ENCODE data around the gene HBS1L. TPM values are rescaled to one million over a fixed set of nuclear protein-coding genes. Genes with fewer than 3 reads are reported as not detected.

Gene HBS1L
- total RNA-seq, 1 experiment from 2014 or later: 89.4 TPM

DNA sequence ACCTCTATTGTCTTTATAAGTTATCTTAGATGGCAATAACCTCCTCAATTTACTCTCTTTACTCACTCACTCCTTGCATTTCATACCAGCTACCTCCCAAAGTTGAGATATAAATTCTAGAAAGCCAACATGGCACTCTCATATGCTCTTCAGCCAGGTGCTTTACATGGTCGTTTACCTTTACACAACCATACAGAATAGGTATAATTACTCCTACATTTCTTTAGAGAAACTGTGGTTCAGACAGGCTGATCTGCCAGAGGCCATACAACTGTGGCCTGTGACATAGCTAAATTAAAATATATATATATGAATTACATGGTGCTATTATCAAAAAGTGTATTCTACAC lies 45.7 kb downstream of the HBS1L start:
- no peak overlapping the region for H3K27ac ChIP-seq (ENCODE audit: low read depth, low read length)
- H4K20me1 ChIP-seq (ENCODE audit: insufficient read depth): 0 out of 2 replicates have a peak, but pooled peaks cover 3% of the 10 kb centered on the region
- no peaks in the 10 kb centered on the region for H3K9me2 ChIP-seq (ENCODE audit: insufficient read depth)
- H3K36me3 ChIP-seq (ENCODE audit: control insufficient read depth in 1 of 2, insufficient read depth in 2 of 2, low read length in 2 of 2): no peaks in the 10 kb centered on the region
- ATAC-seq (no peak), DNase-seq (ENCODE audit: low read depth, low spot score) (no peak)
- RAD21 ChIA-PET (ENCODE audit: low non-redundant PET in 1 of 2, low total read pairs in 2 of 2, uncharacterized antibody in 2 of 2, unreplicated experiment in 2 of 2): no interaction called here
- peaks cover 10% of the 10 kb centered on the region for H3K79me2 ChIP-seq (ENCODE audit: insufficient read depth, low read length)
- BruUV-seq (replicated peaks): no TSS peak
- CTCF ChIA-PET: no interaction called here
- H3K27me3 ChIP-seq (ENCODE audit: insufficient read depth, low read length): no peaks in the 10 kb centered on the region
- no peak overlapping the region for H3K9ac ChIP-seq (ENCODE audit: low read length)
- H2AFZ ChIP-seq (ENCODE audit: low read depth, low read length, poor library complexity, severe bottlenecking): no peak overlapping the region
- no peak overlapping the region for H3K4me2 ChIP-seq (ENCODE audit: low read length)
- H3K4me3 ChIP-seq (replicated peaks in 1 of 2; ENCODE audit: low read depth in 1 of 2, low read length in 2 of 2): no peak overlapping the region
- H3K9me3 ChIP-seq (ENCODE audit: control insufficient read depth in 1 of 2, insufficient read depth in 1 of 2, low read depth in 1 of 2, low read length in 2 of 2): no peaks in the 10 kb centered on the region
- intact Hi-C loops (cut with micrococcal nuclease): no loop called here
- no peaks in the 10 kb centered on the region for H3K4me1 ChIP-seq (ENCODE audit: control insufficient read depth in 1 of 2, insufficient read depth in 2 of 2, low read length in 2 of 2)
- no peak for TF ChIP-seq EZH2 (IDR thresholded peaks at IDR 0.05)
- no peak for TF ChIP-seq ELF1 (IDR thresholded peaks at IDR 0.05; ENCODE audit: borderline replicate concordance, low read depth)
- no peak for TF ChIP-seq POLR2A (IDR thresholded peaks at IDR 0.05; ENCODE audit: borderline replicate concordance, extremely low read depth, insufficient read depth, insufficient read length)
- no peak for TF ChIP-seq MAX (IDR thresholded peaks at IDR 0.05)
- no peak for TF ChIP-seq ZFX (IDR thresholded peaks at IDR 0.05)
- POLR2A ChIA-PET: no interaction called here

GRCh38 chr6:135008072-135008940 lies 46.3 kb downstream of the HBS1L start:
- DNase-seq (ENCODE audit: low read depth, low spot score) (no peak), ATAC-seq (no peak)
- Histone ChIP-seq H3K9ac (ENCODE audit: low read length) (no peak overlapping the region), H3K79me2 (ENCODE audit: insufficient read depth, low read length) (peaks cover 4% of the 10 kb centered on the region; the same call in 1 of the 2 replicates), H3K4me2 (ENCODE audit: low read length) (no peak overlapping the region), H3K36me3 (ENCODE audit: control insufficient read depth in 1 of 2, insufficient read depth in 2 of 2, low read length in 2 of 2) (no peaks in the 10 kb centered on the region), H4K20me1 (ENCODE audit: insufficient read depth) (0 out of 2 replicates have a peak, but pooled peaks cover 3% of the 10 kb centered on the region), H3K9me2 (ENCODE audit: insufficient read depth) (no peaks in the 10 kb centered on the region), H3K27me3 (ENCODE audit: insufficient read depth, low read length) (no peaks in the 10 kb centered on the region), H3K4me1 (ENCODE audit: control insufficient read depth in 1 of 2, insufficient read depth in 2 of 2, low read length in 2 of 2) (no peaks in the 10 kb centered on the region), H3K4me3 (replicated peaks in 1 of 2; ENCODE audit: low read depth in 1 of 2, low read length in 2 of 2) (no peak overlapping the region), H3K27ac (ENCODE audit: low read depth, low read length) (no peak overlapping the region), H3K9me3 (ENCODE audit: control insufficient read depth in 1 of 2, insufficient read depth in 1 of 2, low read depth in 1 of 2, low read length in 2 of 2) (no peaks in the 10 kb centered on the region), H2AFZ (ENCODE audit: low read depth, low read length, poor library complexity, severe bottlenecking) (no peak overlapping the region)
- POLR2A ChIA-PET: no interaction called here
- CTCF ChIA-PET: no interaction called here
- BruUV-seq (replicated peaks): no TSS peak
- RAD21 ChIA-PET (ENCODE audit: low non-redundant PET in 1 of 2, low total read pairs in 2 of 2, uncharacterized antibody in 2 of 2, unreplicated experiment in 2 of 2): no interaction called here
- intact Hi-C loops (cut with micrococcal nuclease): no loop called here
- no peak for TF ChIP-seq EZH2 (IDR thresholded peaks at IDR 0.05)
- no peak for TF ChIP-seq ELF1 (IDR thresholded peaks at IDR 0.05; ENCODE audit: borderline replicate concordance, low read depth)
- no peak for TF ChIP-seq YY1 (IDR thresholded peaks at IDR 0.05; ENCODE audit: extremely low read depth, insufficient replicate concordance, low read depth, low read length)
- no peak for TF ChIP-seq SRF (IDR thresholded peaks at IDR 0.05; ENCODE audit: low read depth)
- no peak for TF ChIP-seq JUND (IDR thresholded peaks at IDR 0.05)
- TF ChIP-seq ZNF274 (IDR thresholded peaks at IDR 0.05; ENCODE audit: low read depth, low read length): no peak
- TF ChIP-seq POLR2A (IDR thresholded peaks at IDR 0.05; ENCODE audit: borderline replicate concordance, extremely low read depth, insufficient read depth, insufficient read length): no peak
- TF ChIP-seq ZFX (IDR thresholded peaks at IDR 0.05): no peak
- TF ChIP-seq ATF3 (IDR thresholded peaks at IDR 0.05): no peak
- TF ChIP-seq, protein P1, sequence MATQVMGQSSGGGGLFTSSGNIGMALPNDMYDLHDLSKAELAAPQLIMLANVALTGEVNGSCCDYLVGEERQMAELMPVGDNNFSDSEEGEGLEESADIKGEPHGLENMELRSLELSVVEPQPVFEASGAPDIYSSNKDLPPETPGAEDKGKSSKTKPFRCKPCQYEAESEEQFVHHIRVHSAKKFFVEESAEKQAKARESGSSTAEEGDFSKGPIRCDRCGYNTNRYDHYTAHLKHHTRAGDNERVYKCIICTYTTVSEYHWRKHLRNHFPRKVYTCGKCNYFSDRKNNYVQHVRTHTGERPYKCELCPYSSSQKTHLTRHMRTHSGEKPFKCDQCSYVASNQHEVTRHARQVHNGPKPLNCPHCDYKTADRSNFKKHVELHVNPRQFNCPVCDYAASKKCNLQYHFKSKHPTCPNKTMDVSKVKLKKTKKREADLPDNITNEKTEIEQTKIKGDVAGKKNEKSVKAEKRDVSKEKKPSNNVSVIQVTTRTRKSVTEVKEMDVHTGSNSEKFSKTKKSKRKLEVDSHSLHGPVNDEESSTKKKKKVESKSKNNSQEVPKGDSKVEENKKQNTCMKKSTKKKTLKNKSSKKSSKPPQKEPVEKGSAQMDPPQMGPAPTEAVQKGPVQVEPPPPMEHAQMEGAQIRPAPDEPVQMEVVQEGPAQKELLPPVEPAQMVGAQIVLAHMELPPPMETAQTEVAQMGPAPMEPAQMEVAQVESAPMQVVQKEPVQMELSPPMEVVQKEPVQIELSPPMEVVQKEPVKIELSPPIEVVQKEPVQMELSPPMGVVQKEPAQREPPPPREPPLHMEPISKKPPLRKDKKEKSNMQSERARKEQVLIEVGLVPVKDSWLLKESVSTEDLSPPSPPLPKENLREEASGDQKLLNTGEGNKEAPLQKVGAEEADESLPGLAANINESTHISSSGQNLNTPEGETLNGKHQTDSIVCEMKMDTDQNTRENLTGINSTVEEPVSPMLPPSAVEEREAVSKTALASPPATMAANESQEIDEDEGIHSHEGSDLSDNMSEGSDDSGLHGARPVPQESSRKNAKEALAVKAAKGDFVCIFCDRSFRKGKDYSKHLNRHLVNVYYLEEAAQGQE (IDR thresholded peaks at IDR 0.05; ENCODE audit: low read depth): no peak
- TF ChIP-seq, protein P2, sequence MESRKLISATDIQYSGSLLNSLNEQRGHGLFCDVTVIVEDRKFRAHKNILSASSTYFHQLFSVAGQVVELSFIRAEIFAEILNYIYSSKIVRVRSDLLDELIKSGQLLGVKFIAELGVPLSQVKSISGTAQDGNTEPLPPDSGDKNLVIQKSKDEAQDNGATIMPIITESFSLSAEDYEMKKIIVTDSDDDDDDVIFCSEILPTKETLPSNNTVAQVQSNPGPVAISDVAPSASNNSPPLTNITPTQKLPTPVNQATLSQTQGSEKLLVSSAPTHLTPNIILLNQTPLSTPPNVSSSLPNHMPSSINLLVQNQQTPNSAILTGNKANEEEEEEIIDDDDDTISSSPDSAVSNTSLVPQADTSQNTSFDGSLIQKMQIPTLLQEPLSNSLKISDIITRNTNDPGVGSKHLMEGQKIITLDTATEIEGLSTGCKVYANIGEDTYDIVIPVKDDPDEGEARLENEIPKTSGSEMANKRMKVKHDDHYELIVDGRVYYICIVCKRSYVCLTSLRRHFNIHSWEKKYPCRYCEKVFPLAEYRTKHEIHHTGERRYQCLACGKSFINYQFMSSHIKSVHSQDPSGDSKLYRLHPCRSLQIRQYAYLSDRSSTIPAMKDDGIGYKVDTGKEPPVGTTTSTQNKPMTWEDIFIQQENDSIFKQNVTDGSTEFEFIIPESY (IDR thresholded peaks at IDR 0.05; ENCODE audit: extremely low read depth, insufficient replicate concordance, low read length): no peak
- TF ChIP-seq MAX (IDR thresholded peaks at IDR 0.05): no peak
